Keratinocyte (primary cell): ENCODE results near the gene KLRD1.
"Not testable (repeated sequence)": the region's sequence is repeated elsewhere in the genome, so short reads cannot be mapped to it uniquely, and the experiment has no call there.

Experiments used
- CTCF ChIP-seq, 3 experiments: IDR thresholded peaks in 1 of 3; conservative IDR thresholded peaks in 1 of 3; optimal IDR thresholded peaks in 1 of 3; 2 replicates in 2 of 3; 3 replicates in 1 of 3; pipeline versions ENCODE3 to v1.5.1; 2011; ENCODE audit warnings: low read length in 3 of 3, mild to moderate bottlenecking in 3 of 3, moderate library complexity in 2 of 3, control low read depth in 1 of 3, inconsistent platforms in 1 of 3; ENCODE audit not compliant: insufficient read depth in 2 of 3; ENCODE audit errors: extremely low read depth in 1 of 3
- EZH2 ChIP-seq: IDR thresholded peaks from one replicate; pipeline ENCODE4 v1.6.1; 2012; ENCODE audit warnings: inconsistent platforms, mild to moderate bottlenecking, low read length, moderate library complexity

- not testable (repeated sequence) for TF ChIP-seq CTCF (optimal IDR thresholded peaks at IDR 0.05 in 1 of 3, IDR thresholded peaks at IDR 0.05 in 1 of 3, conservative IDR thresholded peaks at IDR 0.05 in 1 of 3; ENCODE audit: extremely low read depth in 1 of 3, insufficient read depth in 2 of 3, low read length in 3 of 3); EZH2
These were observed 28.5 kb downstream of the KLRD1 start for GRCh38 chr12:10336196-10336595.
